Measurements from ENCODE around the gene CRK.

Gene CRK

GRCh38 chr17:1475321-1475854, 19.4 kb upstream of the CRK start:
- Histone ChIP-seq H3K9me3 (ENCODE audit: control insufficient read depth in 5 of 5, low read length in 5 of 5) (no peaks in the 10 kb centered on the region), H3K9ac (ENCODE audit: low read length in 5 of 5) (peak overlapping the region in 1 of 5 donors; percentile 64), H3K36me3 (ENCODE audit: control insufficient read depth in 5 of 5, insufficient read depth in 5 of 5, low read length in 5 of 5) (peaks cover 0 to 82% (median 73%) of the 10 kb centered on the region in 5 donors), H3K27me3 (ENCODE audit: control insufficient read depth in 5 of 5, insufficient read depth in 4 of 5, low read length in 5 of 5) (no peaks in the 10 kb centered on the region), H3K4me1 (ENCODE audit: control insufficient read depth in 5 of 5, insufficient read depth in 5 of 5, low read length in 5 of 5) (peaks cover 4 to 82% (median 40%) of the 10 kb centered on the region in 5 donors), H3K4me3 (ENCODE audit: low read depth in 1 of 5, low read length in 5 of 5) (peak overlapping the region in 1 of 5 donors; percentile 26), H3K27ac (ENCODE audit: low read depth, low read length) (peak overlapping the region; percentile 86)

- Histone ChIP-seq H3K27ac (ENCODE audit: low read depth, low read length) (peak overlapping the region; percentile 86), H3K27me3 (ENCODE audit: control insufficient read depth in 5 of 5, insufficient read depth in 4 of 5, low read length in 5 of 5) (no peaks in the 10 kb centered on the region), H3K36me3 (ENCODE audit: control insufficient read depth in 5 of 5, insufficient read depth in 5 of 5, low read length in 5 of 5) (peaks cover 0 to 86% (median 76%) of the 10 kb centered on the region in 5 donors), H3K9me3 (ENCODE audit: control insufficient read depth in 5 of 5, low read length in 5 of 5) (no peaks in the 10 kb centered on the region), H3K4me3 (ENCODE audit: low read depth in 1 of 5, low read length in 5 of 5) (peak overlapping the region in 1 of 5 donors; percentile 33), H3K9ac (ENCODE audit: low read length in 5 of 5) (no peak overlapping the region), H3K4me1 (ENCODE audit: control insufficient read depth in 5 of 5, insufficient read depth in 5 of 5, low read length in 5 of 5) (peaks cover 4 to 81% (median 40%) of the 10 kb centered on the region in 5 donors)
Observed at GRCh38 chr17:1474402-1475189, 18.6 kb upstream of the CRK start.

- no peak overlapping the region for H3K4me3 ChIP-seq (ENCODE audit: low read depth in 1 of 5, low read length in 5 of 5)
- no peak overlapping the region for H3K9ac ChIP-seq (ENCODE audit: low read length in 5 of 5)
- no peaks in the 10 kb centered on the region for H3K9me3 ChIP-seq (ENCODE audit: control insufficient read depth in 5 of 5, low read length in 5 of 5)
- peaks cover 0 to 87% (median 79%) of the 10 kb centered on the region in 5 donors for H3K36me3 ChIP-seq (ENCODE audit: control insufficient read depth in 5 of 5, insufficient read depth in 5 of 5, low read length in 5 of 5)
- H3K27ac ChIP-seq (ENCODE audit: low read depth, low read length), result no peak overlapping the region
- H3K27me3 ChIP-seq (ENCODE audit: control insufficient read depth in 5 of 5, insufficient read depth in 4 of 5, low read length in 5 of 5), result no peaks in the 10 kb centered on the region
- peaks cover 4 to 85% (median 46%) of the 10 kb centered on the region in 5 donors for H3K4me1 ChIP-seq (ENCODE audit: control insufficient read depth in 5 of 5, insufficient read depth in 5 of 5, low read length in 5 of 5)
Observed at GRCh38 chr17:1473841-1474240, 17.8 kb upstream of the CRK start.

- Histone ChIP-seq H3K27ac (ENCODE audit: low read depth, low read length) (no peak overlapping the region), H3K4me1 (ENCODE audit: control insufficient read depth in 5 of 5, insufficient read depth in 5 of 5, low read length in 5 of 5) (peaks cover 6 to 85% (median 53%) of the 10 kb centered on the region in 5 donors), H3K9ac (ENCODE audit: low read length in 5 of 5) (no peak overlapping the region), H3K9me3 (ENCODE audit: control insufficient read depth in 5 of 5, low read length in 5 of 5) (no peaks in the 10 kb centered on the region), H3K27me3 (ENCODE audit: control insufficient read depth in 5 of 5, insufficient read depth in 4 of 5, low read length in 5 of 5) (no peaks in the 10 kb centered on the region), H3K36me3 (ENCODE audit: control insufficient read depth in 5 of 5, insufficient read depth in 5 of 5, low read length in 5 of 5) (peaks cover 0 to 87% (median 79%) of the 10 kb centered on the region in 5 donors), H3K4me3 (ENCODE audit: low read depth in 1 of 5, low read length in 5 of 5) (no peak overlapping the region)
Observed at GRCh38 chr17:1473170-1473569, 17.1 kb upstream of the CRK start.

GRCh38 chr17:1471911-1472821, 16.1 kb upstream of the CRK start:
- H3K36me3 ChIP-seq (ENCODE audit: control insufficient read depth in 5 of 5, insufficient read depth in 5 of 5, low read length in 5 of 5), result peaks cover 0 to 85% (median 77%) of the 10 kb centered on the region in 5 donors

DNA sequence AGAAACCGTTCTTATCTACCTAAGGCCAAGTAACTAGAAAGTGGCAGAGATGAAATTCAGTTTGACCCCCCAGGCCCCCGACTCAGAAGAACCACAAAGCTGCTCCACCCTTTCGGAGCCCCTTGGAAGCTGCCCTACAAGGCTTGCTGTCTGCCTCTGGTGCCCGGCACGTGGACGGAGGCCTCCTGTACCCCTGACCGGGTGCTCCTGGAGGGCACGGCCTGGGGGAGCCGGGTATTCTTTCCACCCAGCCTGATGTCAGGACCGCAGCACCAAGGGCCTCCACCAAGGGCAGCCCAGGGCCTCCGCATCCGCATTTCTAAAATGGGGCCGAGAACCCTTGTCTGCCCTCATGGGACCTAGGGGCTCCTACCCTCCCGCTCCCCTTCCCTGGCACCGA, 15.5 kb upstream of the CRK start:
- Histone ChIP-seq H3K27me3 (ENCODE audit: control insufficient read depth in 5 of 5, insufficient read depth in 4 of 5, low read length in 5 of 5) (no peaks in the 10 kb centered on the region), H3K27ac (ENCODE audit: low read depth, low read length) (no peak overlapping the region), H3K4me3 (ENCODE audit: low read depth in 1 of 5, low read length in 5 of 5) (no peak overlapping the region), H3K36me3 (ENCODE audit: control insufficient read depth in 5 of 5, insufficient read depth in 5 of 5, low read length in 5 of 5) (peaks cover 0 to 85% (median 80%) of the 10 kb centered on the region in 5 donors), H3K4me1 (ENCODE audit: control insufficient read depth in 5 of 5, insufficient read depth in 5 of 5, low read length in 5 of 5) (peaks cover 8 to 74% (median 44%) of the 10 kb centered on the region in 5 donors), H3K9ac (ENCODE audit: low read length in 5 of 5) (no peak overlapping the region), H3K9me3 (ENCODE audit: control insufficient read depth in 5 of 5, low read length in 5 of 5) (no peaks in the 10 kb centered on the region)

More at GRCh38 chr17:1471911-1472821, 16.1 kb upstream of the CRK start:
- no peaks in the 10 kb centered on the region for H3K9me3 ChIP-seq (ENCODE audit: control insufficient read depth in 5 of 5, low read length in 5 of 5)
- peaks cover 8 to 80% (median 49%) of the 10 kb centered on the region in 5 donors for H3K4me1 ChIP-seq (ENCODE audit: control insufficient read depth in 5 of 5, insufficient read depth in 5 of 5, low read length in 5 of 5)
- H3K27ac ChIP-seq (ENCODE audit: low read depth, low read length), result no peak overlapping the region
- H3K27me3 ChIP-seq (ENCODE audit: control insufficient read depth in 5 of 5, insufficient read depth in 4 of 5, low read length in 5 of 5), result no peaks in the 10 kb centered on the region
- no peak overlapping the region for H3K4me3 ChIP-seq (ENCODE audit: low read depth in 1 of 5, low read length in 5 of 5)
- no peak overlapping the region for H3K9ac ChIP-seq (ENCODE audit: low read length in 5 of 5)

GRCh38 chr17:1470755-1471462, 14.9 kb upstream of the CRK start:
- Histone ChIP-seq H3K9ac (ENCODE audit: low read length in 5 of 5) (no peak overlapping the region), H3K9me3 (ENCODE audit: control insufficient read depth in 5 of 5, low read length in 5 of 5) (no peaks in the 10 kb centered on the region), H3K27me3 (ENCODE audit: control insufficient read depth in 5 of 5, insufficient read depth in 4 of 5, low read length in 5 of 5) (no peaks in the 10 kb centered on the region), H3K4me3 (ENCODE audit: low read depth in 1 of 5, low read length in 5 of 5) (no peak overlapping the region), H3K36me3 (ENCODE audit: control insufficient read depth in 5 of 5, insufficient read depth in 5 of 5, low read length in 5 of 5) (peaks cover 0 to 87% (median 78%) of the 10 kb centered on the region in 5 donors), H3K4me1 (ENCODE audit: control insufficient read depth in 5 of 5, insufficient read depth in 5 of 5, low read length in 5 of 5) (peaks cover 8 to 68% (median 38%) of the 10 kb centered on the region in 5 donors), H3K27ac (ENCODE audit: low read depth, low read length) (no peak overlapping the region)

DNA sequence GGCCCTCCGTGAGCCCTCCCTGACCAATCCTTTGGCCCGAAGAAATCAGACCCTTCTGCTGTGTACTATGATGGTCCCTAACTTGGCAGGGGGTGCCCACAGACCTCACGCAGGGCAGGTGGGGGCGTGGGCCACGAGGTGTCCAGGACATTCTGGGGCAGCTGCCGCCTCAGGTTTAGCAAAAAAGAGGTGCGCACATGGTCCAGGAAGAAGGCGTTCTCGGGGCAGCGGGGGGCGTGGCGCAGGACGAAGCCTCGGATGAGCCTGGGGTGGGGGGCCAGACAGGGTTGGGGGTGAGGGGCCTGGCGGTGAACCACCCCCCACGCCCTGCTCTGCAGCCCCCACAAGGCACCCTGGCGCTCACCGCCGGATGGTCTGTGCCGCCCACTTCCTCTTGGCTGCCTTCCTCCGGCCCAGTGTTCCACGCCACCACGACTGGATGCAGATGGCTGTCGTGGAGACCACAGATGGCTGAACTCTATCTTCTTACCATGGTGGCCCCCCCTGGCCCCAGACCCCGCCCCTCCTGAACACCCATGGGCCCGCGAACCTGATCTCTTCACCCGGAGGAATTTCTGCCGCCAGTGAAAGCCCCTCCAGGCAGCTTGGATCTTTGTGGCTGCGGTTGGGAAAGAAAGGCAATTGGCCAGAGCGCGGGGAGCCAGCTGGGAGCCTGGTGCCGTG, 14.2 kb upstream of the CRK start:
- H3K9me3 ChIP-seq (ENCODE audit: control insufficient read depth in 5 of 5, low read length in 5 of 5), result no peaks in the 10 kb centered on the region
- H3K4me1 ChIP-seq (ENCODE audit: control insufficient read depth in 5 of 5, insufficient read depth in 5 of 5, low read length in 5 of 5), result peaks cover 4 to 61% (median 31%) of the 10 kb centered on the region in 5 donors
- no peak overlapping the region for H3K4me3 ChIP-seq (ENCODE audit: low read depth in 1 of 5, low read length in 5 of 5)
- H3K36me3 ChIP-seq (ENCODE audit: control insufficient read depth in 5 of 5, insufficient read depth in 5 of 5, low read length in 5 of 5), result peaks cover 0 to 89% (median 82%) of the 10 kb centered on the region in 5 donors
- H3K27ac ChIP-seq (ENCODE audit: low read depth, low read length), result no peak overlapping the region
- no peaks in the 10 kb centered on the region for H3K27me3 ChIP-seq (ENCODE audit: control insufficient read depth in 5 of 5, insufficient read depth in 4 of 5, low read length in 5 of 5)
- no peak overlapping the region for H3K9ac ChIP-seq (ENCODE audit: low read length in 5 of 5)
